HuH-7.5 (cell line): ENCODE results near the gene MAGED2.
"Not testable (repeated sequence)": the region's sequence is repeated elsewhere in the genome, so short reads cannot be mapped to it uniquely, and the experiment has no call there.

Experiments used
- DNase-seq: peaks from one replicate; pipeline ENCODE4 v3.0.0; 2011; ENCODE audit warnings: low spot score

MAGED2 gene

DNA sequence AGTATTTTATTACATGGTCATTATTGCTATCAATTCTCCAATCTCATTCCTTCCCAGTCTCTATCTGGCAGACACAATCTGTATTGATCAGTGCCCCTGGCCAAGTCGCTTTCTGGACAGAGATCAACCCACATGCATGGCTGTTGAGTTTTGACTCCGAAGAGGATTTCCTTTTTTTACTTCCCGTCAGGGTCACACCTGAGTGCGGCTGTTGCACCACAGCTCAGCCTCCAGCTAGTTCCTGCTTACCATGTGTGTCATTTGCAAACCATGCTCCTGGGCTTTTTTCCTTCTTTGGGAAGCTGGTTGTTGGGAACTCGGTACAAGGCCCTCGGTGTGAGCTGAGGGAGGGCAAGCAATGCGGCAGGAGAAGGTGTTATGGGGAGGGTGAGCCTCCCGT is 11.7 kb downstream of the MAGED2 start:
- no peak for DNase-seq

GRCh38 chrX:54820737-54821136 is 13.2 kb downstream of the MAGED2 start:
- DNase-seq = no peak

GRCh38 chrX:54821310-54821709 is 13.8 kb downstream of the MAGED2 start:
- DNase-seq = no peak

- DNase-seq = no peak
These were observed 16.6 kb downstream of the MAGED2 start for GRCh38 chrX:54824195-54824594.

- no peak for DNase-seq
These were observed 17.2 kb downstream of the MAGED2 start for GRCh38 chrX:54824722-54825121.

DNA sequence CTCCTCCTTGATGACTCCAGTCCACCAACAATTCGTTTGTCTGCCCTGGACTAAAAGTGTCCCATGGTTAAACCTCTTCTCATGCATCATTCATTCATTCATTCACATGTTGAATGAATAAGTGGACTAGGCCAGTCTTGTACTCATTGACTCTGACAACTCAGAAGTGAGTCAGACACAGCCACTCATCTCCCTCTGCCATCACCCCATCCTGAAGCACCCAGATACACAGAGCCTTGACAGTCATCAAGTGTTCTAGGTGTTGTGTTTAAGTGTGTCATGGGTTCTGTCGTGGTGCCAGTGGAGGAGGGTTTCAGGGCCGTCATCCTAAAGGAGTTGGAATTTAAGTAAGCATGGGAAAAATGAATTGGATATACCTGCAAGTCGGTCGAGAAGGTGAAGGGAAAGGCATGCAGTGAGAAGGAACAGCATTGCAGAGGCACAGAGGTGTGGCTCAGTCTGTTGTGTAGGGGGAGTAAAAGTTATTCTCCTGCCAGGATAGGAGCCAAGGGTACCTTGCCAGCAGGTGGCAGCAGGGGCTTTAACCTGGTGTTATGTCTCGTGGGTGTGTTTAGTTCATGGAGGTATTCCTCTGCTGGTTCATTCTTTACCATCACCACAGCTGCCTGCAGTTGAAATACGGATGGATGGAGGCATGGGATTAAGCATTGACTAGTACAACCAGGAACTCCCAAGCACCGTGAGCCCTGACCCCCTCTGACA is 18.3 kb downstream of the MAGED2 start:
- DNase-seq = no peak

DNA sequence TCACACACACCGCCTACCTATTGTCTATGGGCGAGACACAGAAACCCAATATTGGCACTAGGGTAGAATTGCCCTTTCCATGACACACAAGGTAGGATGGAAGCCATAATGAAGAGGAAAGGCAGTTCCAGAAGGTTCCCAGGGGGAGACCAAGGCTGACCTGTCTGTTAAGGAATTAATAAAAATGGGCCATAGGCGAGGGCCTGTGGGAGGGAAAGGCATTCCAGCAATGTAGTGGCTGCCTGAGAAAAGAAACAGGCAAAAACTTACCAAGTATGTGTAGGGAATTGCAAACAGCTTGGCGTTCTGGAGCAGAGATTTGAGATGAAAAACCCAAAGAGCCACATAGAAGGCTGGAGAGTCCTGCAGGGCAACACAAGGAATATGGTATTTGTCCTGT is 19.1 kb downstream of the MAGED2 start:
- DNase-seq = no peak

GRCh38 chrX:54838583-54838982 is 31.0 kb downstream of the MAGED2 start:
- no peak for DNase-seq

- DNase-seq = not testable (repeated sequence)
These were observed 33.8 kb downstream of the MAGED2 start for GRCh38 chrX:54841184-54841874.

GRCh38 chrX:54842607-54843006 is 35.1 kb downstream of the MAGED2 start:
- no peak for DNase-seq

GRCh38 chrX:54843050-54843449 is 35.5 kb downstream of the MAGED2 start:
- DNase-seq = no peak

- not testable (repeated sequence) for DNase-seq
These were observed 40.2 kb downstream of the MAGED2 start for GRCh38 chrX:54847700-54848099.

- DNase-seq = no peak
These were observed 57.7 kb downstream of the MAGED2 start for GRCh38 chrX:54865208-54865607.
